HG03575 (cell line): ENCODE measurements around the gene CDK5RAP1.

ENCODE experiments used
- ATAC-seq: cut with Tn5 transposase; IDR thresholded peaks from one replicate; pipeline ENCODE4 v1.9.1; 2021; ENCODE audit not compliant: unreplicated experiment, insufficient number of reproducible peaks, low FRiP score; ENCODE audit errors: extremely low read depth

The CDK5RAP1 gene

GRCh38 chr20:33313686-33314314 lies 87.5 kb downstream of the CDK5RAP1 start:
- ATAC-seq = no peak

- no peak for ATAC-seq
Observed at GRCh38 chr20:33312583-33312982, 88.7 kb downstream of the CDK5RAP1 start.

- no peak for ATAC-seq
Observed at GRCh38 chr20:33311996-33312395, 89.3 kb downstream of the CDK5RAP1 start.

- no peak for ATAC-seq
Observed at GRCh38 chr20:33311011-33311410, 90.3 kb downstream of the CDK5RAP1 start.

GRCh38 chr20:33310327-33310899 lies 90.9 kb downstream of the CDK5RAP1 start:
- no peak for ATAC-seq

- ATAC-seq = no peak
Observed at GRCh38 chr20:33309631-33310030, 91.7 kb downstream of the CDK5RAP1 start.
